Neutrophil (primary cell): ENCODE results near the gene EFCAB8.
A peak's percentile ranks its signal among the peaks of the same experiment; 100 is the strongest.
"Not testable (repeated sequence)": the region's sequence is repeated elsewhere in the genome, so short reads cannot be mapped to it uniquely, and the experiment has no call there.

ENCODE experiments used
- H3K27ac ChIP-seq: fragments of 200-600 bp; sonication (generic); 2 replicates; pipeline ENCODE4 v1.5.1; 2016; ENCODE audit warnings: mild to moderate bottlenecking, moderate library complexity
- H3K27me3 ChIP-seq: fragments of 200-600 bp; sonication (generic); 2 replicates; pipeline ENCODE4 v1.6.0; 2016; ENCODE audit warnings: mild to moderate bottlenecking
- H3K36me3 ChIP-seq: fragments of 200-600 bp; sonication (generic); 2 replicates; pipeline ENCODE4 v1.5.1; 2017
- H3K4me1 ChIP-seq, 2 experiments: fragments of 200-600 bp in 1 of 2; sonication (generic) in 1 of 2; 1 replicate in 1 of 2; 2 replicates in 1 of 2; pipeline versions ENCODE4 v1.5.1 to v1.6.1; 2013 to 2016; ENCODE audit warnings: low read depth in 1 of 2, low read length in 1 of 2, mild to moderate bottlenecking in 1 of 2, moderate library complexity in 1 of 2; ENCODE audit not compliant: control insufficient read depth in 1 of 2, insufficient read depth in 1 of 2
- H3K4me3 ChIP-seq, 2 experiments: fragments of 200-600 bp in 1 of 2; sonication (generic) in 1 of 2; 1 replicate in 1 of 2; 2 replicates in 1 of 2; pipeline ENCODE4 v1.5.1; 2013 to 2016; ENCODE audit warnings: low read depth in 1 of 2, low read length in 1 of 2, mild to moderate bottlenecking in 1 of 2, moderate library complexity in 1 of 2
- H3K9me3 ChIP-seq: fragments of 200-600 bp; sonication (generic); 2 replicates; pipeline ENCODE4 v1.5.1; 2016
- CTCF ChIP-seq: fragments of 200-600 bp; sonication (generic); IDR thresholded peaks from 2 replicates; pipeline ENCODE4 v1.5.1; 2016; ENCODE audit warnings: antibody characterized with exemption

Gene EFCAB8

DNA sequence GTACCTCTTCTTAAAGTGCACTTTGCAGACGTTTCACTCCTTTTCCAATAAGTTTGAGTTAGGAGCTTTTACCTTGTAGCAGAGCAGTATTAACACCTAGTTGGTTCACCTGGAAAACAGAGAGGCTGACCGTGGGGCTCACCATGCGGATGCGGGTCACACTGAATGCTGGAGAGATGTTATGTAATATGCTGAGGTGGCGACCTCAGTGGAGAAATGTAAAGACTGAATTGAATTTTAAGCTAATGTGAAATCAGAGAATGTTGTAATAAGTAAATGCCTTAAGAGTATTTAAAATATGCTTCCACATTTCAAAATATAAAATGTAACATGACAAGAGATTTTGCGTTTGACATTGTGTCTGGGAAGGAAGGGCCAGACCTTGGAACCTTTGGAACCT lies 9.9 kb upstream of the EFCAB8 start:
- TF ChIP-seq CTCF: no peak
- H3K27ac ChIP-seq: peak overlapping the region; percentile 3
- H3K4me3 ChIP-seq: no peak overlapping the region
- H3K9me3 ChIP-seq: no peaks in the 10 kb centered on the region
- H3K27me3 ChIP-seq: no peaks in the 10 kb centered on the region
- H3K4me1 ChIP-seq: no peaks in the 10 kb centered on the region
- peaks cover 90% of the 10 kb centered on the region for H3K36me3 ChIP-seq

GRCh38 chr20:32849577-32849976 lies 9.1 kb upstream of the EFCAB8 start:
- Histone ChIP-seq H3K9me3 (no peaks in the 10 kb centered on the region), H3K27me3 (no peaks in the 10 kb centered on the region), H3K4me3 (no peak overlapping the region), H3K36me3 (peaks cover 87% of the 10 kb centered on the region), H3K27ac (no peak overlapping the region), H3K4me1 (no peaks in the 10 kb centered on the region)
- TF ChIP-seq CTCF: no peak

DNA sequence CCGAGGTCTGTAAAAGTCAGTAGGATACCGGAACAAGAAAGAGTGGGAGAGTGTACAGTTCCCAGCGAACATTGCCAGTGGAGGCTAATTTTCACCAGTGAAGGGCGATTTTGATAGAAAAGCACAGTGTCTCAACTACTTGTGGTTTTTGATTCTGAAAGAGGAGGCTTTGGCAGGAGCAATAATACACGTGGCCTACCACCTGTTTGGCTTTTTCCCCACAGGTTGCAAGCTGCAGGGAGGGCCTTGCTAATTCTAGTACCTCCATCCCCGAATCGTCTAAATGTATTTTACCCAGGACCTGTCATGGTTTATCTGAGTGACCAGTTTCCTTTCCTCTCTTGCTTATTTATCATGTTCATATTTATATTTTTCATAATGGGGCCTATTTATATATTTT lies 3.3 kb upstream of the EFCAB8 start:
- Histone ChIP-seq H3K4me3 (no peak overlapping the region), H3K27me3 (no peaks in the 10 kb centered on the region), H3K27ac (no peak overlapping the region), H3K4me1 (no peaks in the 10 kb centered on the region), H3K9me3 (no peaks in the 10 kb centered on the region), H3K36me3 (peaks cover 66% of the 10 kb centered on the region)
- no peak for TF ChIP-seq CTCF

DNA sequence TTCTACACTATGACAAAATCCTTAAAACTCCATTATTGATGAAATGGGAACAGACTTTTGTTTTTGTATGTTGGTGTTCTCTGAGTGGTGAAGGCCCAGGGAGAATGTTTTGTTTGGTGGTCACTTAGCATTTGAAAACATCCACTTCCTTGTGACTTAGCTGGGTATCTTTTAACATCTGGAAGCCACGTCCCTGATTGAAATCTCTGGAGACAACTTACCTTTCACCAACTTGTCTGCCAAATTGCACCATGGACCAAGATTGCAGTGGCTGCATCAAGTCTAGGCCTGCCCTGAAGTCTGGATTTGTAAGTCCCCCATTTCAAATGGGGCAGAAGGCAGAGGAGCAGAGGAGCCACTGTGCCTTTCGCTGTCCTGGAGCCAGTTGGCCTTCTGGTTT lies 534 bp upstream of the EFCAB8 start:
- Histone ChIP-seq H3K9me3 (no peaks in the 10 kb centered on the region), H3K4me1 (no peaks in the 10 kb centered on the region), H3K27me3 (no peaks in the 10 kb centered on the region), H3K36me3 (peaks cover 48% of the 10 kb centered on the region), H3K27ac (no peak overlapping the region), H3K4me3 (no peak overlapping the region)
- TF ChIP-seq CTCF: no peak

GRCh38 chr20:32861446-32861845 lies 2.7 kb downstream of the EFCAB8 start:
- H3K27ac ChIP-seq: no peak overlapping the region
- TF ChIP-seq CTCF: no peak
- H3K4me3 ChIP-seq: no peak overlapping the region

DNA sequence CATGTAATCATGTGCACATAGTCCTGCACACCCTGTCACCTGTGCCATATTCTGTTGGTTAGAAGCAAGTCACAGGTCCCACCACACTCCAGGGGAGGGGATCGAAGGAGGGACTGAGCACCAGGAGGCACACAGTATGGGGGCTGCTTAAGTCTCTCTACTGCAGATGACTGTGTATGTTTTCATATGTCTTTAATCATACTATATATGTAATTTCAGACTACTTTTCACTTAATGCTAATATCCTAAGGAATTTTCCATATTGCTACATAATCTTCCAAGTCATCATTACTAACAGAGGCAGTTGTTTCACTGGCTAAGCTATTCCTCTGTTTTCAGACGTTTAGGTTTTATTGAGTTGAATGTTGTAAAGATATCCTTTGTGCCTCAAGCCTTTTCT lies 10.8 kb downstream of the EFCAB8 start:
- H3K4me3 ChIP-seq: no peak overlapping the region
- no peaks in the 10 kb centered on the region for H3K9me3 ChIP-seq
- no peaks in the 10 kb centered on the region for H3K27me3 ChIP-seq
- no peaks in the 10 kb centered on the region for H3K36me3 ChIP-seq
- no peak for TF ChIP-seq CTCF
- H3K4me1 ChIP-seq: peaks cover 9 to 11% of the 10 kb centered on the region in 2 experiments
- H3K27ac ChIP-seq: no peak overlapping the region

More at GRCh38 chr20:32861446-32861845, 2.7 kb downstream of the EFCAB8 start:
- no peaks in the 10 kb centered on the region for H3K27me3 ChIP-seq
- no peaks in the 10 kb centered on the region for H3K9me3 ChIP-seq
- H3K4me1 ChIP-seq: no peaks in the 10 kb centered on the region
- peaks cover 28% of the 10 kb centered on the region for H3K36me3 ChIP-seq

GRCh38 chr20:32870526-32870925 lies 11.8 kb downstream of the EFCAB8 start:
- not testable (repeated sequence) for H3K4me3 ChIP-seq

More at GRCh38 chr20:32870526-32870925, 11.8 kb downstream of the EFCAB8 start:
- H3K9me3 ChIP-seq, H3K27me3 ChIP-seq, H3K36me3 ChIP-seq, H3K27ac ChIP-seq: not testable (repeated sequence)
- H3K4me1 ChIP-seq: peaks cover 9 to 11% of the 10 kb centered on the region in 2 experiments
